NCI-H774 (cell line): ENCODE measurements around the gene WARS2.
"Not testable (repeated sequence)": the region's sequence is repeated elsewhere in the genome, so short reads cannot be mapped to it uniquely, and the experiment has no call there.

Experiments
- DNase-seq: peaks from one replicate; lab custom pipeline; 2025; lab: John Stamatoyannopoulos, UW

The WARS2 gene

GRCh38 chr1:119140177-119141019, at the start of gene WARS2:
Gene WARS2 (minus strand): TSS chr1:119140653. CDS start chr1:119140644, 9 bp downstream.
- peak; percentile 97 for DNase-seq

- no peak for DNase-seq
These were observed 48.5 kb upstream of the WARS2 start for GRCh38 chr1:119188926-119189325.

- no peak for DNase-seq
These were observed 47.0 kb upstream of the WARS2 start for GRCh38 chr1:119187416-119187815.

GRCh38 chr1:119186471-119186870, 46.0 kb upstream of the WARS2 start:
- no peak for DNase-seq

GRCh38 chr1:119184972-119185371, 44.5 kb upstream of the WARS2 start:
- no peak for DNase-seq

- DNase-seq = no peak
These were observed 40.8 kb upstream of the WARS2 start for GRCh38 chr1:119181218-119181617.

- DNase-seq = no peak
These were observed 38.6 kb upstream of the WARS2 start for GRCh38 chr1:119179051-119179450.

GRCh38 chr1:119172927-119173326, 32.5 kb upstream of the WARS2 start:
- not testable (repeated sequence) for DNase-seq

- not testable (repeated sequence) for DNase-seq
These were observed 31.0 kb upstream of the WARS2 start for GRCh38 chr1:119171381-119172010.

GRCh38 chr1:119163396-119163795, 22.9 kb upstream of the WARS2 start:
- no peak for DNase-seq

- DNase-seq = no peak
These were observed 20.4 kb upstream of the WARS2 start for GRCh38 chr1:119160866-119161265.

GRCh38 chr1:119160409-119160808, 20.0 kb upstream of the WARS2 start:
- no peak for DNase-seq

- DNase-seq = no peak
These were observed 19.5 kb upstream of the WARS2 start for GRCh38 chr1:119159966-119160365.

GRCh38 chr1:119159111-119159510, 18.7 kb upstream of the WARS2 start:
- DNase-seq = no peak

- DNase-seq = not testable (repeated sequence)
These were observed 16.3 kb upstream of the WARS2 start for GRCh38 chr1:119156761-119157160.

- not testable (repeated sequence) for DNase-seq
These were observed 14.6 kb upstream of the WARS2 start for GRCh38 chr1:119155069-119155468.

GRCh38 chr1:119150150-119150549, 9.7 kb upstream of the WARS2 start:
- DNase-seq = no peak

GRCh38 chr1:119147661-119148090, 7.2 kb upstream of the WARS2 start:
- no peak for DNase-seq

GRCh38 chr1:119146466-119146865, 6.0 kb upstream of the WARS2 start:
- no peak for DNase-seq

- DNase-seq = no peak
These were observed 4.4 kb upstream of the WARS2 start for GRCh38 chr1:119144813-119145212.

GRCh38 chr1:119143706-119144105, 3.3 kb upstream of the WARS2 start:
- DNase-seq = no peak

GRCh38 chr1:119141660-119142059, 1.2 kb upstream of the WARS2 start:
- no peak for DNase-seq

GRCh38 chr1:119141020-119141424, 569 bp upstream of the WARS2 start:
- no peak for DNase-seq

- peak; percentile 62 for DNase-seq
These were observed 636 bp downstream of the WARS2 start for GRCh38 chr1:119139857-119140176.
